ENCODE results near the gene NUFIP2.

GRCh38 chr17:29283961-29284360, 10.0 kb downstream of the NUFIP2 start:
- TF ChIP-seq CTCF (IDR thresholded peaks at IDR 0.05) (no peak), EP300 (IDR thresholded peaks at IDR 0.05; ENCODE audit: low read depth) (no peak)

All from transverse colon (tissue), 3 donors.